GM12872 (cell line): ENCODE results near the gene CDC16.

ENCODE experiments used
- CTCF ChIP-seq: IDR thresholded peaks from 3 replicates; pipeline ENCODE4 v1.5.1; 2011; ENCODE audit warnings: low read depth, mild to moderate bottlenecking, low read length, moderate library complexity; ENCODE audit not compliant: insufficient read depth

The CDC16 gene

GRCh38 chr13:114234645-114235421 is at the start of gene CDC16:
Gene CDC16, plus strand, starts transcription at chr13:114234897. Its CDS starts 188 bp downstream, at chr13:114235085.
- TF ChIP-seq CTCF: peak; percentile 8; the same call in 1 of the 3 replicates

- TF ChIP-seq CTCF: no peak
These were observed 49.3 kb upstream of the CDC16 start for GRCh38 chr13:114185182-114185971.

GRCh38 chr13:114194853-114195252 is 39.8 kb upstream of the CDC16 start:
- TF ChIP-seq CTCF: no peak

- TF ChIP-seq CTCF: no peak
These were observed 38.1 kb upstream of the CDC16 start for GRCh38 chr13:114196629-114197028.

GRCh38 chr13:114198556-114198955 is 36.1 kb upstream of the CDC16 start:
- TF ChIP-seq CTCF: no peak

GRCh38 chr13:114199954-114200353 is 34.7 kb upstream of the CDC16 start:
- no peak for TF ChIP-seq CTCF

GRCh38 chr13:114200399-114200911 is 34.2 kb upstream of the CDC16 start:
- no peak for TF ChIP-seq CTCF
